NCI-H748 treated with DMSO at 0.1 percent for 48 hours (cell line): ENCODE measurements around the gene CFHR2.
A peak's percentile ranks its signal among the peaks of the same experiment; 100 is the strongest.
"Not testable (repeated sequence)": the region's sequence is repeated elsewhere in the genome, so short reads cannot be mapped to it uniquely, and the experiment has no call there.

Source experiments
- DNase-seq: peaks from one replicate; lab custom pipeline; 2025; lab: John Stamatoyannopoulos, UW

Gene CFHR2

GRCh38 chr1:196943568-196943967 is at the start of gene CFHR2:
Gene CFHR2 (plus strand): TSS chr1:196943738. CDS start chr1:196943881, 143 bp downstream.
- DNase-seq: not testable (repeated sequence)

- peak; percentile 50 for DNase-seq
Measured at GRCh38 chr1:196896355-196896754, 47.2 kb upstream of the CFHR2 start.

- peak; percentile 69 for DNase-seq
Measured at GRCh38 chr1:196897158-196897828, 46.2 kb upstream of the CFHR2 start.

GRCh38 chr1:196902344-196902743 is 41.2 kb upstream of the CFHR2 start:
- DNase-seq: no peak

- DNase-seq: no peak
Measured at GRCh38 chr1:196910215-196910614, 33.3 kb upstream of the CFHR2 start.

- DNase-seq: not testable (repeated sequence)
Measured at GRCh38 chr1:196912283-196912682, 31.3 kb upstream of the CFHR2 start.

- not testable (repeated sequence) for DNase-seq
Measured at GRCh38 chr1:196926839-196927238, 16.7 kb upstream of the CFHR2 start.

GRCh38 chr1:196932853-196933252 is 10.7 kb upstream of the CFHR2 start:
- DNase-seq: not testable (repeated sequence)

- no peak for DNase-seq
Measured at GRCh38 chr1:196933531-196934189, 9.9 kb upstream of the CFHR2 start.

GRCh38 chr1:196941474-196941873 is 2.1 kb upstream of the CFHR2 start:
- not testable (repeated sequence) for DNase-seq

- no peak for DNase-seq
Measured at GRCh38 chr1:196951711-196952394, 8.3 kb downstream of the CFHR2 start.

GRCh38 chr1:196954778-196955177 is 11.2 kb downstream of the CFHR2 start:
- DNase-seq: no peak

- no peak for DNase-seq
Measured at GRCh38 chr1:196955926-196956325, 12.4 kb downstream of the CFHR2 start.

GRCh38 chr1:196960854-196961253 is 17.3 kb downstream of the CFHR2 start:
- no peak for DNase-seq

- DNase-seq: no peak
Measured at GRCh38 chr1:196970182-196970581, 26.6 kb downstream of the CFHR2 start.

GRCh38 chr1:196976278-196976677 is 32.7 kb downstream of the CFHR2 start:
- no peak for DNase-seq

GRCh38 chr1:196977278-196977677 is 33.7 kb downstream of the CFHR2 start, which contains the start of gene CFHR5:
Gene CFHR5 (plus strand): TSS chr1:196977556. CDS start chr1:196977665, 109 bp downstream.
- no peak for DNase-seq

- DNase-seq: no peak
Measured at GRCh38 chr1:196980859-196981258, 37.3 kb downstream of the CFHR2 start.

- DNase-seq: not testable (repeated sequence)
Measured at GRCh38 chr1:196982247-196982646, 38.7 kb downstream of the CFHR2 start.

GRCh38 chr1:196991919-196992651 is 48.5 kb downstream of the CFHR2 start:
- peak; percentile 85 for DNase-seq

GRCh38 chr1:196993916-196994315 is 50.4 kb downstream of the CFHR2 start:
- no peak for DNase-seq

- no peak for DNase-seq
Measured at GRCh38 chr1:196997423-196997822, 53.9 kb downstream of the CFHR2 start.
